ENCODE measurements around the gene GRAMD2B.

DNA sequence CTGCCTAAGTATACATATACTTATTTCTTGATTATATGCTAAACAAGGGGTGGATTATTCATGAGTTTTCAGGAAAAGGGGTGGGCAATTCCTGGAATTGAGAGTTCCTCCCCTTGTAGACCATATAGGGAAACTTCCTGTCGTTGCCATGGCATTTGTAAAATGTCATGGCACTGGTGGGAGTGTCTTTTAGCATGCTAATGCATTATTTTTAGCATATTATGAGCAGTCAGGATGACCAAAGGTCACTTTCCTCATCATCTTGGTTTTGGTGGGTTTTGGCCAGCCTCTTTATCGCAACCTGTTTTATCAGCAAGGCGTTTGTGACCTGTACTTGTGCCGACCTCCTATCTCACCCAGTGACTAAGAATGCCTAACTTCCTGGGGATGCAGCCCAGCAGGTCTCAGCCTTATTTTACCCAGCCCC, 90.9 kb downstream of the GRAMD2B start:
- TF ChIP-seq, protein P1, sequence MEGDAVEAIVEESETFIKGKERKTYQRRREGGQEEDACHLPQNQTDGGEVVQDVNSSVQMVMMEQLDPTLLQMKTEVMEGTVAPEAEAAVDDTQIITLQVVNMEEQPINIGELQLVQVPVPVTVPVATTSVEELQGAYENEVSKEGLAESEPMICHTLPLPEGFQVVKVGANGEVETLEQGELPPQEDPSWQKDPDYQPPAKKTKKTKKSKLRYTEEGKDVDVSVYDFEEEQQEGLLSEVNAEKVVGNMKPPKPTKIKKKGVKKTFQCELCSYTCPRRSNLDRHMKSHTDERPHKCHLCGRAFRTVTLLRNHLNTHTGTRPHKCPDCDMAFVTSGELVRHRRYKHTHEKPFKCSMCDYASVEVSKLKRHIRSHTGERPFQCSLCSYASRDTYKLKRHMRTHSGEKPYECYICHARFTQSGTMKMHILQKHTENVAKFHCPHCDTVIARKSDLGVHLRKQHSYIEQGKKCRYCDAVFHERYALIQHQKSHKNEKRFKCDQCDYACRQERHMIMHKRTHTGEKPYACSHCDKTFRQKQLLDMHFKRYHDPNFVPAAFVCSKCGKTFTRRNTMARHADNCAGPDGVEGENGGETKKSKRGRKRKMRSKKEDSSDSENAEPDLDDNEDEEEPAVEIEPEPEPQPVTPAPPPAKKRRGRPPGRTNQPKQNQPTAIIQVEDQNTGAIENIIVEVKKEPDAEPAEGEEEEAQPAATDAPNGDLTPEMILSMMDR (IDR thresholded peaks at IDR 0.05) = no peak
- no peak for TF ChIP-seq POLR2A (IDR thresholded peaks at IDR 0.05)
- TF ChIP-seq EP300 (IDR thresholded peaks at IDR 0.05) = peak; percentile 83
